ENCODE measurements around the gene FGF14. TPM values are rescaled to one million over a fixed set of nuclear protein-coding genes. Genes with fewer than 3 reads are reported as not detected.

FGF14 gene
- total RNA-seq, 1 experiment from 2014 or later, result 0.22 TPM

DNA sequence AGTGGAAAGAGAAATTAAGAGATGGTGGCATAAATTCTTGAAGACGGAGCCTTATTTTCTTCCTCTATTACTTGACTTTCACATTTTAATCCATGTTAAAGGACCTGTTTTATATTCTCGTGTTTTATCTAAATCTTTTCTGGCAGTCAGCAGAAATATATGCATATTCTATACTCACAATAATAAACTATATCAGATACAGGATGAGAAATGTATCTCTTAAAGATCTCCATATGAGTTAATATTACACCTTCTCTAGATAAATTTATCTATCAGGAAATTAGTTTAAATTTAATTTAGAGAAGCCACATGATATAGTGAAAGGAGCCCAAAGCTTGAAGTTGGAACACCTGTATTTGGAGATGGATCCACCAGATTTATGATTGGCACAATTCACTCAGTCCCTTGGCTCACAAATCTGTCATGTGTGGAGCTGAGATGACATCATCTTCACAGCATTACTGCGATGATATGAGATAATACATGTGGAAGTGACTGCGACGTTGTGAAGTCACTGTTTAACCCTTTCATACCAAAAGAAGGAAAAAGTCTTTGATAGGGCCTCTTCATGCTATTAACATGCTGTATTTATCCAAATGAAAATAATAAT, 216.4 kb downstream of the FGF14 start:
- no peak overlapping the region for H3K27ac ChIP-seq (ENCODE audit: insufficient read length, low read depth, low read length)
- no peak overlapping the region for H3K18ac ChIP-seq (ENCODE audit: insufficient read length, low read depth, low read length)
- no peaks in the 10 kb centered on the region for H3K4me1 ChIP-seq (ENCODE audit: insufficient read depth, low read length)
- no peaks in the 10 kb centered on the region for H3K79me1 ChIP-seq (ENCODE audit: insufficient read depth, low read depth, low read length, poor library complexity, severe bottlenecking)
- DNase-seq, result no peak
- H3K9ac ChIP-seq (ENCODE audit: extremely low read depth, insufficient read length, low read length), result no peak overlapping the region
- H3K9me3 ChIP-seq (ENCODE audit: control insufficient read depth, low read depth, low read length), result no peaks in the 10 kb centered on the region
- WGBS (ENCODE audit: extremely low coverage, insufficient read length, low lambda C conversion rate), result no CpG with 5 or more reads among the region's 5 CpGs
- H3K23ac ChIP-seq (ENCODE audit: insufficient read length, low read depth, low read length), result no peak overlapping the region
- H3K56ac ChIP-seq (ENCODE audit: insufficient read length, low read depth, low read length), result no peak overlapping the region
- H2BK15ac ChIP-seq (ENCODE audit: low read depth, low read length), result no peak overlapping the region
- H2BK12ac ChIP-seq (ENCODE audit: insufficient read length, low read depth, low read length), result no peak overlapping the region
- no peak overlapping the region for H2AK5ac ChIP-seq (ENCODE audit: insufficient read length, low read length)
- no peak overlapping the region for H4K5ac ChIP-seq (ENCODE audit: insufficient read length, low read depth, low read length)
- H2AFZ ChIP-seq (ENCODE audit: low read length), result no peak overlapping the region
- H2BK20ac ChIP-seq (ENCODE audit: low read depth, low read length, poor library complexity, severe bottlenecking), result no peak overlapping the region
- no peak overlapping the region for H3K4me3 Mint-ChIP-seq
- no peaks in the 10 kb centered on the region for H3K23me2 ChIP-seq (ENCODE audit: insufficient read length, low read depth, low read length, poor library complexity, severe bottlenecking)
- H2BK120ac ChIP-seq (ENCODE audit: low read depth, low read length, poor library complexity, severe bottlenecking), result no peak overlapping the region
- no peaks in the 10 kb centered on the region for H3K79me2 ChIP-seq (ENCODE audit: insufficient read depth, low read length)
- peaks cover 0 to 2% of the 10 kb centered on the region in 2 experiments; a peak in 1 of 4 replicates for H3K4me1 Mint-ChIP-seq
- H4K8ac ChIP-seq (replicated peaks; ENCODE audit: insufficient read length, low read depth, low read length), result no peak overlapping the region
- no peak overlapping the region for H3K27ac Mint-ChIP-seq
- no peak overlapping the region for H3K14ac ChIP-seq (ENCODE audit: insufficient read depth, low read length)
- peaks cover 0 to 3% of the 10 kb centered on the region in 2 experiments; a peak in 1 of 5 replicates for H3K9me3 Mint-ChIP-seq
- no peak overlapping the region for H3T11ph ChIP-seq (ENCODE audit: low read length)
- TF ChIP-seq, protein P1, sequence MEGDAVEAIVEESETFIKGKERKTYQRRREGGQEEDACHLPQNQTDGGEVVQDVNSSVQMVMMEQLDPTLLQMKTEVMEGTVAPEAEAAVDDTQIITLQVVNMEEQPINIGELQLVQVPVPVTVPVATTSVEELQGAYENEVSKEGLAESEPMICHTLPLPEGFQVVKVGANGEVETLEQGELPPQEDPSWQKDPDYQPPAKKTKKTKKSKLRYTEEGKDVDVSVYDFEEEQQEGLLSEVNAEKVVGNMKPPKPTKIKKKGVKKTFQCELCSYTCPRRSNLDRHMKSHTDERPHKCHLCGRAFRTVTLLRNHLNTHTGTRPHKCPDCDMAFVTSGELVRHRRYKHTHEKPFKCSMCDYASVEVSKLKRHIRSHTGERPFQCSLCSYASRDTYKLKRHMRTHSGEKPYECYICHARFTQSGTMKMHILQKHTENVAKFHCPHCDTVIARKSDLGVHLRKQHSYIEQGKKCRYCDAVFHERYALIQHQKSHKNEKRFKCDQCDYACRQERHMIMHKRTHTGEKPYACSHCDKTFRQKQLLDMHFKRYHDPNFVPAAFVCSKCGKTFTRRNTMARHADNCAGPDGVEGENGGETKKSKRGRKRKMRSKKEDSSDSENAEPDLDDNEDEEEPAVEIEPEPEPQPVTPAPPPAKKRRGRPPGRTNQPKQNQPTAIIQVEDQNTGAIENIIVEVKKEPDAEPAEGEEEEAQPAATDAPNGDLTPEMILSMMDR (conservative IDR thresholded peaks at IDR 0.05), result no peak
- no peaks in the 10 kb centered on the region for H3K27me3 ChIP-seq (ENCODE audit: insufficient read depth, low read length)
- H3K36me3 Mint-ChIP-seq (ENCODE audit: insufficient read depth in 1 of 3, low read depth in 3 of 3), result no peaks in the 10 kb centered on the region
- H3K4ac ChIP-seq (ENCODE audit: low read depth, low read length), result no peak overlapping the region
- H4K20me1 ChIP-seq (ENCODE audit: control insufficient read depth, insufficient read depth, insufficient read length), result no peaks in the 10 kb centered on the region
- H3K27me3 Mint-ChIP-seq (ENCODE audit: low read depth), result no peaks in the 10 kb centered on the region
- H2BK5ac ChIP-seq (ENCODE audit: insufficient read length, low read length), result no peak overlapping the region
- no peak overlapping the region for H4K91ac ChIP-seq (ENCODE audit: insufficient read length, low read depth, low read length)
- no peak overlapping the region for H3K4me2 ChIP-seq (ENCODE audit: insufficient read depth, insufficient read length, low read length)

Measured in H9 (cell line).